Fibroblast of skin of back (primary cell): ENCODE measurements around the gene NUBP2.

Source experiments
- DNase-seq: peaks from one replicate; pipeline ENCODE4 v3.0.0-alpha.2; 2013

Gene NUBP2

DNA sequence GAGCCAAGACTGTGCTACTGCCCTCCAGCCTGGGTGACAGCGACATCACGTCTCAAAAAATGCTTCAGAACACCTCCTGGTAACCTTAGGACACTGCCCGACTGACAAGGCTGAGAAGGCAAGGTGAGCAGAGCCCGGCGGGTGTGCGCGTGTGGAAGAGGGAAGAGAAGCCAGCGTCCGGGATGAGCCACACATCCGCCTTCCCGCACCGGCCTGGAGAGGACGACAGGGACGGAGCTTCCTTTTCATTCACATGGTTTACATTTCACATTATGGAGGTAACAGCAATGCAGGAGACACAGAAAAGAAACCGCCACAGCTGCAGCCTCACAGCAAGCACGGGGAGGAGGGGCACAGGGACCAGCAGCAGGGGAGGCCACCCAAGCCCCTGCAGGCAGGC, 27.3 kb downstream of the NUBP2 start:
- no peak for DNase-seq

DNA sequence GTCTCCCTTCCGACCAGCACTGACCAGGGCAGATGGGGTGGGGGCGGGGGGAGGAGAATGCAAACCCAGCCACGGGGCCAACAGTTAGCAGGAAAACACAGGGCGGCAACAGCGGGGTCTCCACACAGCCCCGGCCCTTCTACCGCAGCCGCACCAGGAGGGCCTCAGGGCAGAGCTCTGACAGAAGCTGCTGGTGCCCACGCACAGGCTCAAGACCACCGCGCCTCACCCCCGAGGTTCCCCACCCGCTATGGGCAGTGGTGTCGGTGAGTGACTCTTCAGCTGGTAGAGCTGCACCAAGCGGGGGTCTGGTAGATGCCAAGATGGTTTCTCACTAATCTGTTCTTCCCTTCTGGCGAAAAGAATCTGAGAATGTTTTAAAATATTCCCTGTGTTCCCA, 27.8 kb downstream of the NUBP2 start:
- no peak for DNase-seq

GRCh38 chr16:1812732-1813163, 30.0 kb downstream of the NUBP2 start:
- peak; percentile 57 for DNase-seq

DNA sequence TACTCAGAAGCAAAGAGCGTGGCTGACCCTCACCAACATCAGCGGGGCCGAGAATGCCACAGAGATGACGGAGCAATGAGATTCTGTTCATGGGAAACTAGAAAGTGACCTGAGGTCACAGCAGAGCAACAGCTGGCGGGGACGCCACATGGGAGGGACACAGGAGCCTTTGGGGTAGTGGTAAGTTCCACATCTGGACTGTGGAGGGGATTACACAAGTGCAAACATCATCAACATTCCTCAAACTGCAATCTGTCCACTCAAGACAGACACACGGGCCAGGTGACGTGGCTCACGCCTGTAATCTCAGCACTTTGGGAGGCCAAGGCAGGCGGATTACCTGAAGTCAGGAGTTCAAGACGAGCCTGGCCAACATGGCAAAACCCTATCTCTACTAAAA, 32.7 kb downstream of the NUBP2 start:
- no peak for DNase-seq

DNA sequence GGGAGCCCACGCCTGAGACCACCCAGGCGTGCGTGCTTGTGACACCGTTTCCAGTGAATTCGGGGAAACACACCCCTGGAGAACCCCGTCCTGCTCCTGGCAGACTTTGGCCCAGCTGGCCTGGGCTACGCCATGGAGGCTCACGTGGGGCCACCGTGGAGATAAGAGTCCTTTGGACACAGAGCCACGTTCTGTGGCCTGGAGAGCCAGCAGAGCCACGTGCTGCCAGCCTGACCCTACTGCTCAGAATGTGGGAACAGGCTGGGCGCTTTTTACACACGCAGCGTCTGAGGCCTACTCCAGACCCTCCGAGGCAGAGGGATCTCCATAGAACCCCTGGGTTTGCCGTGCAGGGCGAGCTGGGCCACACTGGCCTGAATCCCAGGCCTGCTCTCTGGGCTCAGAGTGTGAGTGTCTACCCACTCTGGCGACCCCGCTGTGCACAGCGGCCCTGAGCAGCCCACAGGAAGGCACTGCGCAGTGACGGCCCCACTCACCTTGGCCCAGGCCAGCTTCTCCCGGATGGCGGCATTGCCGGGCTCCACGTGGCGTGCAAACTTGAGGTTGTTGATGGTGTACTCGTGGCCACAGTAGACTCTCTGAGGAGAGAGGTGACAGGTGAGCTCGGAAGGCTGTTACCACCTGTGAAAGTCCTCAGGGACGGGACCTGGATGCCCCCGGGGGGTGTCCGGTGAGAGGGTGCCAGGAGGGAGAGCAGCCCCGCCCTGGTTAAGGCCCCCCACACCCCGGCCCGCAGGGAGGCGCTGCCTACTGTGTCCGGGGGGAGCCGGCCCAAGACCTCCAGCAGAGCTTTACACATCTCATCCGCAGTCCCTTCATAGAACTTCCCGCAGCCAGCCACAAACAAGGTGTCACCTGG, 33.9 kb downstream of the NUBP2 start:
- no peak for DNase-seq

DNA sequence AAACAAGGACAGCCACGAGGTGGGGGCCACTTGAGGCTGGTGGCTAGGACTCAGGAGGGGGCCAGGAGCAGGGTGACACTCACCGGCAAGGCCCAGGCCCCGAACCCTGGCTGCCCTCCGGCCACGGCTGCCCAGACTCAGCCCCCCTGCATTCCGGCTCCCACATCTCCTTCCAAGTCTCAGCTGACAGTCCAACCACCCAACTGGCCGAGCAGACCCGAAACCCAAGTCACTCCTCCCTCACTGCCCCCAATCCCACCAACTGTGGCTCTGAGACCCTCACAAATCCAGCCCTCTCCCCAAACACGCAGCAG, 34.5 kb downstream of the NUBP2 start:
- no peak for DNase-seq

- no peak for DNase-seq
Measured at GRCh38 chr16:1817716-1818115, 35.0 kb downstream of the NUBP2 start.

DNA sequence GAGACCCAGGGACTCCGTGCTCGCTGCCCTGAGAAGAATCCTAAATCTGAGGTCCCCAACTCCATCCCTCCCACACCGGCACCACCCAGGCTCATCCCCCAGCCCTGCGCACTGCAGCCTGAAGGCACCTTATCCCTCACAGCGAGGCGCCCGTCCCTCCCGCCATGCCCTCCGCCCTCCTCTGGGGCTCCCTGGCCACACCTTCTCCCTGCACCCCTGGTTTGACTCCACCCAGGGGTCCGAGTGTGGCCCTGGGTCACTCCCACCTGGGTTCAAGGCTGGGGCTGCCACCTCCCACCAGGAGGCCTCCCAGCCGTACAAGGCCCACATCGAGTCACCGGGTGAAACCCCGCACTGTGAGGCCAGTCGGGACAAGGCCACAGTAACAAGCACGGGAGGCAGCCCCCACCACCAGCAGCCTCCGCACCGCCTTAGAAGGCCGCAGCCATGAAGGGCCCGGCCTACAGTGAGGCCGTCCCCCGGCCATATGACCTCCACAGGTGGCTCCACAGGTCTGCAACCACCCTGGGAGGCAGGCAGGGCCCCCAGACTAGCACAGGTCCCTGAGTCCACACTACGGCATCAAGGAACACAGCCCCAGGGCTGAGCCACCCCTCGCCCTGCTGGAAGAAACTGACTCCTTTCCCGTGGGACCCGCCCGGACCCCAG, 35.6 kb downstream of the NUBP2 start:
- DNase-seq, result no peak

- no peak for DNase-seq
Measured at GRCh38 chr16:1818873-1819525, 36.2 kb downstream of the NUBP2 start.

GRCh38 chr16:1819611-1820010, 36.9 kb downstream of the NUBP2 start:
- no peak for DNase-seq

GRCh38 chr16:1820096-1820945, 37.6 kb downstream of the NUBP2 start:
- no peak for DNase-seq

GRCh38 chr16:1820946-1821290, 38.2 kb downstream of the NUBP2 start:
- DNase-seq, result no peak

GRCh38 chr16:1821861-1822611, 39.3 kb downstream of the NUBP2 start:
- DNase-seq, result no peak

DNA sequence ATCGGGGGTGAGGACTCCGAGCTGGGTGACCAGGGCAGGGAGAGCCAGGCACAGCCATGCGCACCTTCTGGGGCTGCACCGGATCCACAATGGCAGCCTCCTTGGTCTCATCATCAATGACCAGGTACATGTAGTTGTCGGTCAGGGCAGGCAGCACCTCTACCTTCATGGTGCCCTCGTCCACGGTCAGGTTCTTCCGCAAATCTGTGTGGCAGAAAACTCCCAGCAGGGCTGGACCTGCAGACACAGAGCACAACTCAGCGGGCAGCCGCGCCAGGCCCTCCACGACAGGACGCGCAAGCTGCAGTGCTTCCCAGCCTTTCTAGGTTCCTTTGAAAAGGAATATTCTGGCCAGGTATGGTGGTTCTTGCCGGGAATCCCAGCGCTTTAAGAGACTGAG, 40.0 kb downstream of the NUBP2 start:
- no peak for DNase-seq

DNA sequence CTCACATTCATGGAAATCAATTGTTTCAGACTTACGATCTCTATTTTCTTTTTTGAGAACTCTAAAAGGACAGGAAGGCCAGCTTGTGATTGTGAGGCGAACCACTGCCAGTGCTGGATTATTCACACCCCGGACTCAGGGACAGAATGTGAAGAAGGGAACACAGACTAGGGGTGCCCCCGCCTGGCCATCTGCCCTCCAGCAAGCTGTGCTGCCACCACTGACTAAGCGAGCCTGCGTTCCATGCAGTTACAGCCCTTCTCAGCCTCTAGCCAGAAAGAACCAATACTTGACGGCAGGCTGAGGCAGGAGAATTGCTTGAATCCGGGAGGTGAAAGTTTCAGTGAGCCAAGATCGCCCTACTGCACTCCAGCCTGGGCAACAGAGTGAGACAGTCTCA, 41.1 kb downstream of the NUBP2 start:
- peak; percentile 37 for DNase-seq

GRCh38 chr16:1825381-1825863, 42.7 kb downstream of the NUBP2 start:
- no peak for DNase-seq

- peak; percentile 9 for DNase-seq
Measured at GRCh38 chr16:1825864-1826690, 43.3 kb downstream of the NUBP2 start.

DNA sequence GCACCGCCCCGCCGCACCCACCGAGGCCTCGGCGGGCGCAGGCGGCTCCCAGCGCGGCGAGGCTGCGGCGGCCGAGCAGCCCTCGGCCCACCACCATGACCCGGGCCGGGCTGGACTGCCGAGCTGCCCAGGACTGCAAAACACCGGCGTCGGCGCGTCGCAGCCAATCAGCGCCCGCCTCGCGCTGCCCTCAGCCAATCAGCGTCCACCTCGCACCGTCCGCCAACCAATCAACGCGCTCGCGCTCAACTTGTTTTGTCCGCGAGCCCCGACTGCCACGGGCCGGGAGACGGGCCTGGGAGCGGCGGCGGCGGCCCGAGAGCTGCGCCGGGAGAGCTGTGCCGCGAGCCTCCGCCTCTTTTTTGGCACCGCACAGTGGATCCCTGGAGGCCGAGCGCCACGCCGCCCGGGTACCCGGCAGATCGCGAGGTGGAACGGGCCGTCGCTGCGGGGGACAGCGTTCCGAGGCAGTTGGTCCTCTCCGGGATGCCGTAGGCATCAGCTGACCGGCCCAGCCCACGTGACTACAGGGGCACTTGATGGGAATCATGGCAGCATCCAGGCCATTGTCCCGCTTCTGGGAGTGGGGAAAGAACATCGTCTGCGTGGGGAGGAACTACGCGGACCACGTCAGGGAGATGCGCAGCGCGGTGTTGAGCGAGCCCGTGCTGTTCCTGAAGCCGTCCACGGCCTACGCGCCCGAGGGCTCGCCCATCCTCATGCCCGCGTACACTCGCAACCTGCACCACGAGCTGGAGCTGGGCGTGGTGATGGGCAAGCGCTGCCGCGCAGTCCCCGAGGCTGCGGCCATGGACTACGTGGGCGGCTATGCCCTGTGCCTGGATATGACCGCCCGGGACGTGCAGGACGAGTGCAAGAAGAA, 44.2 kb downstream of the NUBP2 start, which contains the start of the genes FAHD1 and HAGH:
Gene FAHD1 (plus strand): TSS at position 516 of the 883 bp plus-strand sequence. CDS start 33 bp downstream, at position 549.
Gene HAGH (minus strand): TSS at position 135 of the 883 bp plus-strand sequence. CDS start 38 bp downstream, at position 97.
- peak; percentile 92 for DNase-seq

- DNase-seq, result no peak
Measured at GRCh38 chr16:1828645-1829410, 46.1 kb downstream of the NUBP2 start.
